Measurements from ENCODE around the gene ARPC2. TPM values are rescaled to one million over a fixed set of nuclear protein-coding genes. Genes with fewer than 3 reads are reported as not detected.

The ARPC2 gene
- polyA plus RNA-seq, 1 donor (not counting 4 experiments of a cell fraction or from before 2014, with no cell fraction given), result 1,121 TPM

- Histone ChIP-seq H3K9me3 (ENCODE audit: control insufficient read depth, low read depth, low read length) (no peaks in the 10 kb centered on the region), H3K79me2 (ENCODE audit: control insufficient read depth, insufficient read depth, low read length) (peaks cover 36% of the 10 kb centered on the region), H3K4me2 (ENCODE audit: control insufficient read depth, extremely low read depth, insufficient read depth, low read depth, low read length) (no peak overlapping the region), H3K36me3 (ENCODE audit: control insufficient read depth in 2 of 2, extremely low read depth in 1 of 2, insufficient read depth in 2 of 2, low read length in 2 of 2) (peaks cover 45 to 47% of the 10 kb centered on the region in 2 experiments), H3K4me3 (ENCODE audit: control insufficient read depth in 2 of 3, extremely low read depth in 1 of 3, insufficient read depth in 2 of 3, low read depth in 1 of 3, low read length in 3 of 3) (no peak overlapping the region), H3K9me1 (ENCODE audit: control insufficient read depth, extremely low read depth, insufficient read depth, low read length) (peaks cover 2% of the 10 kb centered on the region), H3K27ac (ENCODE audit: control insufficient read depth, insufficient read depth, low read length) (no peak overlapping the region), H2AFZ (ENCODE audit: control insufficient read depth, low read length) (no peak overlapping the region), H3K9ac (ENCODE audit: control insufficient read depth, extremely low read depth, insufficient read depth, low read length) (no peak overlapping the region), H4K20me1 (ENCODE audit: control insufficient read depth, extremely low read depth, insufficient read depth, low read length) (peaks cover 13% of the 10 kb centered on the region), H3K27me3 (ENCODE audit: control insufficient read depth, extremely low read depth, insufficient read depth, low read length) (no peaks in the 10 kb centered on the region), H3K4me1 (ENCODE audit: control insufficient read depth, extremely low read depth, insufficient read depth, low read length) (peaks cover 27% of the 10 kb centered on the region)
- DNase-seq (ENCODE audit: low read depth, low spot score), result no peak
- dilution Hi-C loops (cut with MboI; ENCODE audit: extremely low pct_ligation_motif_present, low sequenced_read_pairs), result no loop called here
- no peak for FAIRE-seq
- TF ChIP-seq CTCF (optimal IDR thresholded peaks at IDR 0.05 in 1 of 3, IDR thresholded peaks at IDR 0.05 in 1 of 3, conservative IDR thresholded peaks at IDR 0.05 in 1 of 3; ENCODE audit: extremely low read depth in 1 of 3, insufficient read depth in 2 of 3, low read length in 3 of 3) (no peak), EZH2 (IDR thresholded peaks at IDR 0.05; ENCODE audit: low read length) (no peak)
Observed at GRCh38 chr2:218273908-218274249, 56.9 kb downstream of the ARPC2 start.

- Histone ChIP-seq H3K36me3 (ENCODE audit: control insufficient read depth in 2 of 2, extremely low read depth in 1 of 2, insufficient read depth in 2 of 2, low read length in 2 of 2) (peaks cover 52 to 55% of the 10 kb centered on the region in 2 experiments), H4K20me1 (ENCODE audit: control insufficient read depth, extremely low read depth, insufficient read depth, low read length) (peaks cover 15% of the 10 kb centered on the region), H3K79me2 (ENCODE audit: control insufficient read depth, insufficient read depth, low read length) (peaks cover 36% of the 10 kb centered on the region), H3K4me1 (ENCODE audit: control insufficient read depth, extremely low read depth, insufficient read depth, low read length) (peaks cover 23% of the 10 kb centered on the region), H3K9me1 (ENCODE audit: control insufficient read depth, extremely low read depth, insufficient read depth, low read length) (no peaks in the 10 kb centered on the region), H3K27me3 (ENCODE audit: control insufficient read depth, extremely low read depth, insufficient read depth, low read length) (no peaks in the 10 kb centered on the region), H3K27ac (ENCODE audit: control insufficient read depth, insufficient read depth, low read length) (no peak overlapping the region), H3K9ac (ENCODE audit: control insufficient read depth, extremely low read depth, insufficient read depth, low read length) (no peak overlapping the region), H3K4me2 (ENCODE audit: control insufficient read depth, extremely low read depth, insufficient read depth, low read depth, low read length) (no peak overlapping the region), H2AFZ (ENCODE audit: control insufficient read depth, low read length) (no peak overlapping the region), H3K9me3 (ENCODE audit: control insufficient read depth, low read depth, low read length) (no peaks in the 10 kb centered on the region), H3K4me3 (ENCODE audit: control insufficient read depth in 2 of 3, extremely low read depth in 1 of 3, insufficient read depth in 2 of 3, low read depth in 1 of 3, low read length in 3 of 3) (no peak overlapping the region)
- TF ChIP-seq EZH2 (IDR thresholded peaks at IDR 0.05; ENCODE audit: low read length), result no peak
- TF ChIP-seq CTCF (optimal IDR thresholded peaks at IDR 0.05 in 1 of 3, IDR thresholded peaks at IDR 0.05 in 1 of 3, conservative IDR thresholded peaks at IDR 0.05 in 1 of 3; ENCODE audit: extremely low read depth in 1 of 3, insufficient read depth in 2 of 3, low read length in 3 of 3), result no peak
- DNase-seq (ENCODE audit: low read depth, low spot score) (no peak), FAIRE-seq (no peak)
- dilution Hi-C loops (cut with MboI; ENCODE audit: extremely low pct_ligation_motif_present, low sequenced_read_pairs), result no loop called here
Observed at GRCh38 chr2:218274586-218274985, 57.6 kb downstream of the ARPC2 start.

Data from keratinocyte (primary cell).